Measurements from ENCODE around the gene LCA5.

DNA sequence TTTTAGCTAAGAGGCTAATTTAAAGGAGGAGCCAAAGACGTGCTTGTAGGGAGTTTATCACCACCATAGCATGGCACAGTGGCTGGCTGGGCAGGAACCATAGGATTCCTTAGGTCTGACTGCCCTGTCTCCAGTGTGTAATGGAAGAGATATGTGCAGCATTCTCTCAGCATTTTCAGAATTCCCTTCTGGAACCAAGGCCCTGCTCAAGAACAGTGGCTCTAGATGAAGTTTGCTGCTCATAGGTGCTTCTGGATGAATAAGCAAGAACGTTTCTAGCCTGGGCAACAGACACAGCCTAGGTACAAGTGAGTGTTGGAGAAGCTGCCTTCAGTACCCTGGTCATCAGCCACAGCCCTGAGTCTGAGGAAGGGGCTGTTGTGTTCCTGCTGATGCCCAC, 69.1 kb downstream of the LCA5 start:
- TF ChIP-seq CTCF (IDR thresholded peaks at IDR 0.05; ENCODE audit: low read length): no peak
- no peak for TF ChIP-seq EZH2phosphoT487 (IDR thresholded peaks at IDR 0.05; ENCODE audit: low read length)
- TF ChIP-seq EZH2 (optimal IDR thresholded peaks at IDR 0.05; ENCODE audit: low read depth, low read length): no peak

Measured in MM.1S (cell line).